Stimulated activated CD8-positive, alpha-beta memory T cell treated with anti-CD3 and anti-CD28 coated beads, Interleukin-2, amount 100 ng/mL, for 48 hours (primary cell): ENCODE data around the gene COX6A2.
A peak's percentile ranks its signal among the peaks of the same experiment; 100 is the strongest.

Source experiments
- DNase-seq, 2 donors: peaks; one replicate each; pipeline ENCODE4 v3.0.0-alpha.2; 2020; ENCODE audit warnings: low read depth in 2 of 2

Gene COX6A2

DNA sequence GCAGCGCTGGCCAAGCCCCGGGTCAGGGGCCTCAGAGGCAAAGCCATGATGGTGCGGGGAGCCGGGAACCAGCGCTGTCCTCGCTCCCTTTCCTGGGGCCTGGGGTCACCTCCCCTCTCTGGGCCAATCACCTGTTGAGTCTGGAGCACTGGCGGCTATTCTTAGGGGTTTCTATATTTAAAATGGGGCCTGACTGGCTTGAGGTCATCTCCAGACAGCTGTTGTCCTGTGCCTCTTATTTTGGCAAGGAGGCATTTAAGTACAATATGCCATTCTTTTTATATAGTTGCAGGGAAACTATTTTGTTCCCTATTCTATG lies at the start of gene COX6A2:
Gene COX6A2, minus strand, starts transcription at position 82 of the 319 bp plus-strand sequence. Its CDS starts 35 bp downstream, at position 47.
- DNase-seq, result no peak

DNA sequence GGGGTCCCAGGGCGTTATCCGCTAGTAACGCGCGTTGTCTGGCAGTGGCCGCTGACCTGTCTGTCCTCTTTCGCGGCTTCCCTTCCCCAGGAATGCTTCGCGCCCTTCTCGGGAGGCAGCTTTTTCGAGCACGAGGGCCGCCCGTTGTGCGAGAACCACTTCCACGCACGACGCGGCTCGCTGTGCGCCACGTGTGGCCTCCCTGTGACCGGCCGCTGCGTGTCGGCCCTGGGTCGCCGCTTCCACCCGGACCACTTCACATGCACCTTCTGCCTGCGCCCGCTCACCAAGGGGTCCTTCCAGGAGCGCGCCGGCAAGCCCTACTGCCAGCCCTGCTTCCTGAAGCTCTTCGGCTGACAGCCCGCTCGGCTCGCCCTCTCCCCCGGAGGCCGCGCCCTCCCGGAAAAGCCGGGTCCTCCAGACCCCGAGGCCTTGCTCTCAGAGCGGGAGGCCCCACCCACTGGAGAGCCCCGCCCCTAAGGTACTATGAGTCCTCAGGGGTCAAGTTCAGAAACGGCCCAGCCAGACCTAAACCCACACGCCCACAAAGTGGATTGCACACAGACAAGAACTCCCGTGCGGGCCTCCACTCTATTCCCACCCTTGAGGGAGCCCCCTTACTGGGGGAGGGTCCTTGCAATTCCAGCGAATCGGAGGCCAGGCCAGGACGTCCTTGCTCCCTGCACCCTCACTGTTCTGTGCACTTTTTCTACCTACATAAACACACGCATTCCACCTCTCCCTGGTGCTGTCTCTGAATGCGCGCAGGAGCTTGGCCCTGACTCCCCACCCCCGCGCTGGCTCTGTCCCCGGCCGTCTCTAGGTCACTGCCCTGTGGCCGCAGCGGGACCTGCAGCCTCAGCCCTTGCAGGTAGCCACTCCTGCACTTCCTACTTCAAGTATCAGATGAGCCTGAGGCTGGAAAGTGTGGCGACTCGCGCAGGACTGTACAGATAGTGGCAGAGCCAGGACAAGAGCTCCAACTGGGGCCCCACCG lies 49.4 kb upstream of the COX6A2 start:
- DNase-seq, result peak in 1 of 2 donors; percentile 42

DNA sequence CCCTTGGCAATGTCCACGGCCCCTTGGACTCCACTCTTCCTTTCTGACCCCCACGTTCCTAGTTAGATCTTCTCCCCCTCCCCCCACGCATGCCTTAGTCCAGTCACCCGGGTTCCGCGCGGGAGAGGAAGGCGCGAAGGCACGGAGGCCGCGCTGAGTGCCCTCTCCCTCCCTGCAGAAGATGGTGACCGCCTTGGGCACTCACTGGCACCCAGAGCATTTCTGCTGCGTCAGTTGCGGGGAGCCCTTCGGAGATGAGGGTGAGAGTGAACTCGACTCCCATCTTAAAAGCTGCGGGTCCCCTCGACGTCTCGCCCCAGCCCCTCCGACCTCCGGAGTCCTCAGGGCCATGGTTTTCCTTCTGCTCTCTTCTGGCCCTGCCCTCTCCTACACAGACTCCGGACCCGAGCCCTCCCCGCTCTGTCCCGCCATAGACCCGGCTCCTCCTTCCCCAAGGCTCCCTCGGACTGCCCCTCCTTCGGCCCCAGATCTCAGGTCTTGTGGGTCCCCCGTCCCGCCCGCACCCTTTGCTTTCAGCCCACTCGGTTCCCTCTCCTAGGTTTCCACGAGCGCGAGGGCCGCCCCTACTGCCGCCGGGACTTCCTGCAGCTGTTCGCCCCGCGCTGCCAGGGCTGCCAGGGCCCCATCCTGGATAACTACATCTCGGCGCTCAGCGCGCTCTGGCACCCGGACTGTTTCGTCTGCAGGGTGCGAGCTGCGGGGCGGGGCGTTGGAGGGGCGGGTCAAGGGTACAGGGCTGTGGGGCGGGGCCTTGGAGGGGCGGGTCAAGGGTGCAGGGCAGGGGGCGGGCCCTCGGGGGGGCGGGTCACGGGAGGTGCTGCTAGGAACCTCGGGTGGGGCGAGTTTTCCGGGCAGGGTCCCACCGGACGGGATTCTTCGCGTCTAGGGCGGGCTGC lies 48.4 kb upstream of the COX6A2 start:
- peak; percentile 79 to 88 for DNase-seq

DNA sequence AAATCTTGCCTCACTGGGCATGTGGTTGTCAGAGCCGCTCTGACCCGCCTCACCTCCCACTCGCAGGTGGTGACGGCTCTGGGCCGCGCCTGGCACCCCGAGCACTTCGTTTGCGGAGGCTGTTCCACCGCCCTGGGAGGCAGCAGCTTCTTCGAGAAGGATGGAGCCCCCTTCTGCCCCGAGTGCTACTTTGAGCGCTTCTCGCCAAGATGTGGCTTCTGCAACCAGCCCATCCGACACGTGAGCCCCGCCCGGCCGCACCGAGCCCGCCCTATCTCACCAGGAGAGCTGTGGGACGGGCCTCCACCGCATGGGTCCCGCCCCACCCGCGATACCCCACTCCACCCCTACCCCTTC lies 47.8 kb upstream of the COX6A2 start:
- no peak for DNase-seq

DNA sequence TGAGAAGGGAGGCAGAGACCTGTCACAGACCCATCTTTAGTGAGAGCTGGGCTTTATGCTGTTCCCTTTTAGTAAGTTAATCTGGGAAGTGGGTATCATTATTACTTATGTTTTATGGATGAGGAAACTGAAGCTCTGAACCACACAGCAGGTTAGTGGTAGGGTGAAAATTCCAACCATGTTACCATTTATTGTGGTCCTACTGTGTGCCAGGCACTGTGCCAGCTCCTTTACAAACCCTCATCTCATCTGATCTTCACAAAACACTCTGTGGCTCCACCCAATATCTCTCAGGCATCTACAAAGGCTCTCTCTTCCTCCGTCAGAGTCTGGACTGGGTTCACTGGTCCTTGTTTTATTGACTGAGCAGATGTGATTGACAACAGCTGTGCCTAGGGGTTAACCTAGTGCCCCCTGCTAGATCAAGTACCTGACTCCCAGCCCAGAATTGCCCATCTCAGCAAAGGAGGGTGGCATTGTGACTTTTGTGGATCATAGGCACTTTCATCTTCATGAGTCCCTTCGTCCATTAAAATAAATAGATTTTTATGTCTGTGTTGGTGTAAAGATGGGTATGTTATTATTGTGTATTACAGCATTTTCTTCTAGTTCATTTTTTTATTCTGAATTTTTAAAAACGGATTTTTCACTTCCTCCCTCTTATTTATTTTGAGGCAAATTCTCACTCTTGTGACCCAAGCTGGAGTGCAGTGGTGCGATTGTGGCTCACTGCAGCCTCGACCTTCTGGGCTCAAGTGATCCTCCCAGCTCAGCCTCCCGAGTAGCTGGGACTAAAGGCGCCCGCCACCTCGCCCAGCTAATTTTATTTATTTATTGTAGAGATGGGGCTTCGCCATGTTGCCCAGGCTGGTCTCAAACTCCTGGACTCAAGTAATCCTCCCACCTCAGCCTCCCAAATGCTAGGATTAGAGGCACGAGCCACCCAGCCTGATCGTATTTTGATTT lies 46.9 kb upstream of the COX6A2 start:
- no peak for DNase-seq

DNA sequence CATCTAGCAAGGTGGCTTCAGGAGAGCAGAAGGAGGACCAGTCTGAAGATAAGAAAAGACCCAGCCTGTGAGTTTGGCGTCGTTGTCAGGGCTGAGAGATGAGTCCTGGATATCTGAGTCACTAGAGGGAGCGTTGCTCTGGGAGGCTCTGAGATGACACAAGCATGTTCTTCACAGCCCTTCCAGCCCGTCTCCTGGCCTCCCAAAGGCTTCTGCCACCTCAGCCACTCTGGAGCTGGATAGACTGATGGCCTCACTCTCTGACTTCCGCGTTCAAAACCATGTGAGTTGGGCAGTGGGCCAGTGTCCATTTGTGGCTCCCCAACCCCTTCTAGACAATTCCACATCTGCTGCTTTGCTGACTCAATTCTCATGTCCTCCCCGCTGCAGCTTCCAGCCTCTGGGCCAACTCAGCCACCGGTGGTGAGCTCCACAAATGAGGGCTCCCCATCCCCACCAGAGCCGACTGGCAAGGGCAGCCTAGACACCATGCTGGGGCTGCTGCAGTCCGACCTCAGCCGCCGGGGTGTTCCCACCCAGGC lies 46.1 kb upstream of the COX6A2 start:
- DNase-seq, result no peak

DNA sequence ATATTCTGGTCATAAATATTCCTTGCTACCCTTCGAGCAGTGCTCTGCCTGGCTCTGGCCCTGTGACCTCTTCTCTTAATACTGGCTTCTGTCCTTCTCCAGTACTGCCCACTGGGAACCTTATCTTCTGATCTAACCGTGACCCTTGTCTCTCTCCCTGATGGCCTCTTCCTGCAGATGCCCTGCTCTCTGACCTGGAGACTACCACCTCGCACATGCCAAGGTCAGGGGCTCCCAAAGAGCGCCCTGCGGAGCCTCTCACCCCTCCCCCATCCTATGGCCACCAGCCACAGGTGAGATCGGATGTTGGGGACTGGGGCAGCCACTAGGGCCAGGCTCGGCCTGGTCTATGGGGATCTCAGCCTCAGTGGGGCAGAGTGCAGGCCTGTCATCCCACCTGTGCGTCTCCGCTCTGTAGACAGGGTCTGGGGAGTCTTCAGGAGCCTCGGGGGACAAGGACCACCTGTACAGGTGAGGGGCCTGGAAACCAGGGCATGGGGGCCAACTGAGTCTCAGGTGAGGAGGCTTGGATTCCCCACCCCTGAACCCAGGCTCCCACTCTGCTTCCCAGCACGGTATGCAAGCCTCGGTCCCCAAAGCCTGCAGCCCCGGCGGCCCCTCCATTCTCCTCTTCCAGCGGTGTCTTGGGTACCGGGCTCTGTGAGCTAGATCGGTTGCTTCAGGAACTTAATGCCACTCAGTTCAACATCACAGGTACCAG lies 45.3 kb upstream of the COX6A2 start:
- DNase-seq, result no peak

DNA sequence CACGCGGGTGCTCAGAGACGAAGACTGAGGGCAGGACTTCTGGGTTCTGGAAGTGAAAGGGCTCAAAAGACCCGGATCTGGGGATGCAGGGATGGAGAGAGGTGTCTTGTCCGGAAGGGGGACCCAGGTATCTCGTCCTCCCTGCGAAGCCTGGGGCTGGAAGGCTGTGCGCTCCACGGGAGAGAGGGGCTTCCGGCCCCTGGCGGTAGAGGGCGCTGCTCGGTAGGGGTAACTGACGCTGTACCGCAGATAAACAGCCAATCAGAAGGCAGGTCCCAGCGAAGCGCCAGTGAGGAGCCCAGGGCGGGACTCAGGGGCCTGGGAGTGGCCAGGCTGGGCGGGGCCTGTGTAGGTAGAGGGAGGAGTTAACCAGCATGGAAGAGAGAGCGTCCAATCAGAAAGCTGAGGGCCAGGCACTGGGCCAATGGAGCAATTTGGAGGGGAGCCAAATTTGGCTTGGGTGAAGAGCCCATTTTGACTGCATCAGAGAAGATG lies 44.6 kb upstream of the COX6A2 start:
- peak in 1 of 2 donors; percentile 45 for DNase-seq

DNA sequence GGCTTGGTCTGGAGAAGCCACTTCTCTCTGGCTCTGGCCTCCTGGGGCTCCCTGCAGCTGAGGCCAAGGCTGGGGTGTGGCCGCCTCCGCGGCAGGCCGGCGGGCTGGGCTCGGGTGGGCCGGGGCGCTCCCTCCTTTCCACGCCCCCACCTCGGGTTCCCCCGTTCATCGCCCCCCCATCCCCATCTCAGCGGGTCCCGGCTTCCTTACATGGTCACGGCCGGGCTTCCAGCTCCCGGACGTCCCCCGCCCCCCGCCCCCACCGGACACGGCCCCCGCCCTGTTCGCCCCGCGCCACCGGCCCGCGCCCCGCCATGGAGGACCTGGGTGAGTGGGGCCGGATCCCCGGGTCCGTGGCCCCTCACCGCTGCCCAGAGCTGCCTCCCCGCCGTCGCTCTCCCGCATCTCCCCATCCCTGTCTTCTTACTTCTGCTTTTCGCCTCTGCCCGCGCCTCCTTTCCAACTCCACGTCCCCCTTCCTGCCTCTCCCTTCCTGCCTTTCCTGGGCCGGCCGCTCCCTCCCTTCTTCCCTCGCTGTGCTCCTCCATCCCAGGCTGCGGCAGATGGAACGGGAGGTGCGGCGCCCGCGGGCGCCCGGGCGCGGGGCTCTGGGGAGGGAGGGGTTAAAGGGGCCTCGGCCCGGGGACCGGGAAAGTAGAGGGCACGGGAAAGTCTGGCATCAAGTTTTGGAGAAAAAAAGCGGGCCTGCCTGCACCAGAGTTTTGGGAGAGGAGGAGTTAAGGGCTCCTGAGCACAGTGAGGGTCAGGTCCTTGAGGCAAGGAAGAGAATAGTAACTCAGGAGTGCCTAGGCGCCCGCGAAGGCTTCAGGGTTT lies 43.9 kb upstream of the COX6A2 start, which contains the start of gene TGFB1I1:
Gene TGFB1I1, plus strand, starts transcription at position 278 of the 834 bp plus-strand sequence. Its CDS starts 37 bp downstream, at position 315.
- no peak for DNase-seq

DNA sequence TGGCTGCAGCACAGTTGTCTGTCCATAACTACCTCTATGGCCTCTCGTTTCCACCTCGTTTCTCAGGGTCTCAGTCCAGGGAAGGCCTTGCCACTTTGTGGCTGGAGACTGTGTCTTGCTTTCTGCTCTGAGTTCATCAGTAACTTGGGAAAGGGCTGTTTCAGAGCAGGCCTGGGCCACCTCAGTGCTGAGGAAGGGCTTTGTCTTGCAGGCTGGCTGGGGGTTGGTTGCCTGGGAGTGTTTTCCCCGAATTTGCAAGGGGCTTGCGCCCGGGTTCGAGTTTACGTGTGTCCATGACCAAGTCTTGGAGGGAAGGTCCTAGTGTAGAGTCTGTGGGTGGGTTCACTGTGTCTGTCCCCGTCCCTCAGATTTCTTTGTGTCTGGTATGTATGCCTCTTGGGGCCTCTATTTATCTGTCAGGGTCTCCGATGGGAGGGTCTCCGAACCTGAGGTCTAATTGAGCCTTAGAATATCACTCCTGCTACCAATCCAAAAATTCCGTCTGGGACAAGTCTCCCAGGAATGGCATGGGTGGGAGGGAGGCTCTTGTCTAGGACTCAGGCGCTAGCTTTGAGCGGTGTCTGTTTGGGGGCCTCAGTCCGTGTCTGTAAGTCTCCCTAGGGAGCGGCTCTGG lies 43.2 kb upstream of the COX6A2 start:
- DNase-seq, result no peak

DNA sequence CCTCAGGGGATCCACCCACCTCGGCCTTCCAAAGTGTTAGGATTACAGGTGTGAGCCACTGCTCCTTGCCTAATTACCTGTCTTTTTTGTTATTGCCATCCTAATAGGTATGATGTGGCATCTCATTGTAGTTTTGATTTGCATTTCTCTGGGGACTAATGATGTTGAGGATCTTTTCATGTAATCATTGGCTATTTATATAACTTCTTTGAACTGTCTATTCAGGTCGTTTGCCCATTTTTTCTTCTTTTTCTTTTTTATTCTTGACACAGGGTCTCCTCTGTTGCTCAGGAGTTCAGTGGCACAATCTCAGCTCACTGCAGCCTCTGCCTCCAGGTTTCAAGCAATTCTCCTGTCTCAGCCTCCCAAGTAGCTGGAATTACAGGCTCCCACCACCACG lies 42.5 kb upstream of the COX6A2 start:
- DNase-seq, result no peak

DNA sequence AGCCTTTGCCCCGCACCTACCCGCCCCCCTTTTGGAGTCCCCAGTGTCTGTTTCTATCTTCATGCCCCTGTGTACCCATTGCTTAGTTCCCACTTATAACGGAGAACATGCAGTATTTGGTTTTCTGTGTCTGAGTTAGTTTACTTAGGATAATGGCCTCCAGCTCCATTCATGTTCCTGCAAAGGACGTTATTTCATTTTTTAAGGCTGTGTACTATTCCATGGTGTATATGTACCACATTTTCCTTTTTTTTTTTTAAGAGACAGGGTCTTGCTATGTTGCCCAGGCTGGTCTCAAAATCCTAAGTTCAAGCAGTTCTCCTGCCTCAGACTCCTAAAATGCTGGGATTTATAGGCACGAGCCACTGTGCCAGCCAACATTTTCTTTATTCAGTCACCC lies 39.7 kb upstream of the COX6A2 start:
- no peak for DNase-seq

DNA sequence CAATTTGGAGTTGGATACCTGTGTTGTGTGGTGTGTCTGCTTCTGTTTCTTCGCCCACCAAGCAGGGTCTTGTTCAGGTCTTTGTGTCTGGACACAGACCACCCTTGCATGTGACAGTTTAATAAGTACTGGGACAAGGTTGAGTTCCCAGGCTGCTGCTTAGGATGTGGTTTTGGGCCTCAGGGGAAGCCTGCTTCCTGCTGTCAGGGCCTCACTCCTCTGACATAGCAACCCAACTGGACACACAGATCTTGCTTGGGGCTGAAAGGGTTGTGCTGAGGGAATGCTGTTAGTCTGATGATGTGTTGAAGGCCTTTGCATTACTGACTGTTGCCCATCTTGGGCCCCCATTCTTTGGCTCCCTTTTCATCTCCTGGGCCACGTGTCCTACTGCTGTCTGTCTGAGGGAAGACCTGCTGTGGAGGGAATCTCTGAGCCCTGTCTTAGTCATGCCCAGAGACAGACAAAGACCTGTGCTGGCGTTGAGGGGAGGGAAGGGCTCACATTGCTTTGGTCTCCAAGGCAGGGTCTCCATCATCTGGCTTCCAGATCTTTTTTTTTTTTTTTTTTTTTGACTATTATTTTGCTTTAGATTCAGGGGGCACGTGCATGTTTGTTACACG lies 39.1 kb upstream of the COX6A2 start:
- no peak for DNase-seq

DNA sequence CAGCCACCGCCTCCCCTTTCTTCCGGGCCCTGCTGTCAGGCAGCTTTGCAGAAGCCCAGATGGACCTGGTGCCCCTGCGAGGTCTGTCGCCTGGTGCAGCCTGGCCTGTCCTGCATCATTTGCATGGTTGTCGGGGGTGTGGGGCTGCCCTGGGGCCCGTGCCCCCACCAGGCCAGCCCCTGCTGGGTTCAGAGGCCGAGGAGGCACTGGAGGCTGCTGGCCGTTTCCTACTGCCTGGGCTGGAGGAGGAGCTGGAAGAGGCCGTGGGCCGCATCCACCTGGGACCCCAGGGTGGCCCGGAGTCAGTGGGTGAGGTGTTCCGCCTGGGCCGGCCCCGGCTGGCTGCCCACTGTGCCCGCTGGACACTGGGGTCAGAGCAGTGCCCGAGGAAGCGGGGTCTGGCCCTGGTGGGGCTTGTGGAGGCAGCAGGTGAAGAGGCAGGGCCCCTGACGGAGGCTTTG lies 38.3 kb upstream of the COX6A2 start:
- no peak for DNase-seq

DNA sequence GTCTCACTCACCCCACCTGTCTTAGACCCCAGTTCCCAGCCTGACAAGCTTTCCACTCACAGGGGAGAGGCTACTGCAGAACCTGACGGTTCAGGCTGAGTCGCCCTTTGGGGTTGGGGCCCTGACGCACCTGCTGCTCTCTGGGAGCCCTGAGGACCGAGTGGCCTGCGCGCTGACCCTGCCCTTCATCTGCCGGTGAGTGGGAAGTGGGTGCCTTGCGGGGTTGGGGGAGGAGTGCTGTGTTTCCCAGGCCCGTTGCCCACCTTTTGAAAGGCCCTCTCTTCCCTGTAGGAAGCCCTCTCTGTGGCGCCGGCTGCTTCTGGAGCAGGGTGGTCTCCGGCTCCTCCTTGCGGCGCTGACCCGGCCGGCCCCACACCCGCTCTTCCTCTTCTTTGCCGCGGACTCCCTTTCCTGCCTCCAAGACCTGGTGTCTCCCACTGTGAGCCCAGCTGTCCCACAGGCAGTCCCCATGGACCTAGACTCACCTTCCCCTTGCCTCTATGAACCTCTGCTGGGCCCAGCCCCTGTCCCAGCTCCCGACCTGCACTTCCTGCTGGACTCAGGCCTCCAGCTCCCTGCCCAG lies 37.7 kb upstream of the COX6A2 start:
- DNase-seq, result no peak

DNA sequence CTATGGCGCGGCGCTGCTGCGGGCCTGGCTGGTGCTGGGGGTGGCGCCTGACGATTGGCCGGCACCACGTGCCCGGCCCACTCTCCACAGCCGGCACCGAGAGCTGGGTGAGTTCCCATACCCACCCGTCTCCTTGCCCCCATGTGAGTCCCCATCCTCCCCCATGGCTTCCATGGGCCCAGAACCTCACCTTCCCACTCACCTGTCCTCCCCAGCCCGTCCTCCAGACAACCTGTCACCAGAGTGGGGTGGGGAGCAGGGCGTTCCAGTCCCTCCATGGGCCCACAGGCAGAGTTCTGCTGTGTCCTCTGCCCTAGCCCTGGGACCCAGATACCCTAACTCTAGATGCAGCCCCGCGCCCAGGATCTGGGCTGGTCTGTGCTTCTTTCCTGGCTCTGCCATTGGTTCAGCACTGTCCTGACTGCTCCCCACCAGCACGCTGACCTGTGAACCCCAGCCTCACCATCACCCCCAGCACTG lies 36.7 kb upstream of the COX6A2 start:
- DNase-seq, result no peak

DNA sequence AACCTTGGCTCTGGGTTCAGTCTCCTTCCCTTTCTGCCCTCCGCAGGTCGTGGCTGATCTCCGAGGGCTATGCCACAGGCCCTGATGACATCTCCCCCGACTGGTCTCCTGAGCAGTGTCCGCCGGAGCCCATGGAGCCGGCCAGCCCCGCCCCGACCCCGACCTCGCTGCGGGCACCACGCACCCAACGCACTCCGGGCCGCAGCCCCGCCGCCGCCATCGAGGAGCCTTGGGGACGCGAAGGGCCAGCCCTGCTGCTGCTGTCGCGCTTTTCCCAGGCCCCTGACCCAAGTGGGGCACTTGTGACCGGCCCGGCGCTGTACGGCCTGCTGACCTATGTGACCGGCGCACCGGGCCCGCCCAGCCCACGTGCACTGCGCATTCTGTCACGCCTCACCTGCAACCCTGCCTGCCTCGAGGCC lies 36.2 kb upstream of the COX6A2 start:
- no peak for DNase-seq
